Activated T-cell treated with anti-CD3 and anti-CD28 coated beads, Interleukin-2, amount 50 U/mL, for 48 hours (primary cell): ENCODE data around the gene RUFY3.
"Not testable (repeated sequence)": the region's sequence is repeated elsewhere in the genome, so short reads cannot be mapped to it uniquely, and the experiment has no call there.

Experiments used
- DNase-seq, 2 experiments: peaks; one replicate each; pipeline ENCODE4 v3.0.0-alpha.2; 2020

Gene RUFY3

DNA sequence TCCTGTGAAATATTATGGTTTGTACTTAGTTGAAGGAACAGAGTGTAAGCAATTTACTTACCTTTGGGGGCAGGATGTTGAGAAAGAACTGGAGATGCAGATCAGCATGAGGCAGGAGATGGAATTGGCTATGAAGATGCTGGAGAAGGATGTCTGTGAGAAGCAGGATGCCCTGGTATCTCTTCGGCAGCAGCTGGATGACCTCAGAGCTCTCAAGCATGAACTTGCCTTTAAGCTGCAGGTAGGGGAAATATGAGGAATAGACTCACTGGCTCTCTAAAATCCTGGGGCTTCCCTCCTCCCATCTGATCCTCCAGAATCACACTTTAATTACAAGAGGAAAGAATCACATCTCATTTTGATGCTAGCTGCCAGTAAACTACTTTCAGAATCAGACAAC is 67.0 kb downstream of the RUFY3 start:
- DNase-seq, result no peak

DNA sequence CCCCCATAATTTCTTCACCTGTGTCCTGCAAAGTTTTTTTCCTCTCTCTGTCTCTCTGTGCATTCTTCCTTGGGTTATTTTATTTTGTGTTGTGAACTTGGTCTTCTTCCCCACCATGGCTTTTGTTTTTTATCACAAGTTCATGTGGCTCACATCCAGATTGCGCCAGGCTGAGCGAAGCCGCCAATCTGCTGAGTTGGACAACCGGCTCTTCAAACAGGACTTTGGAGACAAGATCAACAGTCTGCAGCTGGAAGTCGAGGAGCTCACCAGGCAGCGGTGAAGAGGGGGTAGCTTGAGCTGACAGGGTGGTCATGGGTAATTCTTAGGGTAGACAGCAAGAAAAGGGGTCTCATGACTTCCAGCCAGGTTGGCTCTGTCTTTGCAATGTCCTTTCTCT is 71.9 kb downstream of the RUFY3 start:
- DNase-seq, result no peak

DNA sequence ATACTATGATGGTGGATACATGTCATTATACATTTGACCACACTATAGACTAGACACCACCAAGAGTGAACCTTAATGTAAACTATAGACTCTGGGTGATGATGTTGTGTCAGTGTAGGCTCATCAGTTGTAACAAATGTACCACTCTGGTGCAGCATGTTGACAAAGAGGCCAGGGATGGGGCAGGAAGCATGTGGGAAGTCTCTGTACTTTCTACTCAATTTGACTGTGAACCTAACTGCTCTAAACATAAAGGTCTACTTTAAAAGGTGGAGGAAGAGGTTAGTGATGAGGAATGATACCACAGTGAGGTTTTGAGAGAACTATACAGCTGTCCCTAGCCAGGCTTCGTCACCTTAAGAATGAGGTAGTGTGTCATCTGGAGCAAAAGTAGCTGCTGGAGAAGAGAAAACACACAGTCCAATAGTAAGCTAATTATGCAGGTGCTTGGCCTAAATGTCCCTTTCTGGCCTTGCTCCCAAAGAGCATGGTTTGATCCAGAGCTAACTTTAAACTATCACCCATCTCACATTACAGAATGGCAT is 79.6 kb downstream of the RUFY3 start:
- DNase-seq, result peak in 1 of 2 experiments; percentile 27

DNA sequence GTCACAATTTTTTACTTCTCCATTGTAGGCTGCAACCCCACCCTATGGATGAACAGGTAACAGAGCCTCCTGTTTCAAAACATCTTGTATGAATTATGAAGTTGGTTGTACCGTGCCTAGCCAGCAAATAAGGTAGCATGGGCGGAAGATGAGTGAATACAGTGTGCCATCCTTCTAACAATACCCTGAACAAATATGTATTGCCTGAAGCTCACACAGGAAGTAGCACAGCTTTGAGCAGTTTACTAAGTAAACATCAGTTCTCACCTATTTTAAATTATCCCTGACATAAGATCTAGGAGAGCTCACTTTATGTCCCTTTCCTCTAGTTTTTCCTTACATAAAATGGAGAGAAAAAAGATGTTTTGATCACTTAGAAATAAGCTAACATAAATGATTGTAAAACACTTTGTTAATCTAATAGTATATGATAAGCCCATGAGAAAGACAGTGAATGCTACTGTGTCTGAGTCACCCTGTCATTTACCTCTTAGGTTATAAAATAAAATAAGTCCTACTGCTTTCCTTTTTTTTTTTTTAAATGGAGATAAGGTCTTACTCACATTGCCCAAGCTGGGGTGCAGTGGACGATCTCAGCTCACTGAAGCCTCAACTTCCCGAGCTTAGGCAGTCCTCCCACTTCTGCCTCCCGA is 81.3 kb downstream of the RUFY3 start:
- no peak for DNase-seq

DNA sequence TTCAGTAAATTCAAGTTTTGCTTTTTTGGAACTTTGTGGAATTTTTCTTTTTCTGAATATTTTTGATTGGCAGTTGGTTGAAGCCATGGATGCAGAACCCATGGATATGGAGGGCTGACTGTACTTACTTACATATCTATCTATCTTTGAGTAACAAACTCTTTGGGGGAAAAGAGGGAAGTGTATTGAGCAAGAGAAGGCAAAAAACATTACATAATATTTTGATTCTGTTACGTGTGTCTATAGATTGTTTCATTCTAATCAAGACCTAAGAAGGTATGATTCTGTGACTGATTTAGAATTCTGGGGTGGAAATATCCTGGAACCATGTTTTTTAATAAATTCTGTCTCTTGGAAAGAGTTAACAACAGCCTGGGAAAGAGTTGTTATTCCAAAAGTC is 86.4 kb downstream of the RUFY3 start:
- no peak for DNase-seq

DNA sequence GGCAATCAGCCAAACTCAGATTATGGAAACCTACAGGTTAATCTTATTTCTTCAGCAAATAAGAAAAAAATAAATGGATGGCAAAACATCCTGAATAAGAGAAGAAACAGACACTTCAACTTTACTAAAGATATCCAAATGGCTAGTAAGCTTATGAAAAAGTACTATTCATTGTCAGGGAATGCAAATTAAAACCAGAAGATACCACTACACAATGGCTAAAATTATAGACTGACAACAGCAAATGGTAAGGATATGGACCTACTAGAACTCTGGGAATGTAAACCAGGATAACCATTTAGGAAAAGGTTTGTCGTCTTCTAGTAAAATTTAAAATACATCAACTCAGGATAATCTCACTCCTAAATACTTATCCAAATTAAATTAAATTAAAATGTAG is 93.6 kb downstream of the RUFY3 start:
- DNase-seq, result no peak

DNA sequence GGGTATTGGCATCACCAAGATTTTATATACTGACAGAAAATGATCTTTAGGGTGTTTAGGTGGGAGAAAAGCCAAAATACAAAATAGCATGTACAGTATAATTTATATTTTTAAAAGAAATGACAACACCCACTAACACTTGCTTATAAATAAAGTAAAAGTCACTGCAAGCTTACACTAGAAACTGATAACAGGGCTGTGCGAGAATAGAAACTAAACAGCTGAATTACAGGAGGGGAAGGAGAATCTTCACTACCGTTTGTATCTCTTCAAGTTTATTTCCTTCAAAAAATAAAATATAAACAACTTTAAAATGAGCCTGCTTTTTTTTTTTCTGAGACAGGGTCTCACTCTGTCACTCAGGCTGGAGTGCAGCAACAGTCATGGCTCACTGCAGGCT is 95.1 kb downstream of the RUFY3 start:
- DNase-seq, result no peak

DNA sequence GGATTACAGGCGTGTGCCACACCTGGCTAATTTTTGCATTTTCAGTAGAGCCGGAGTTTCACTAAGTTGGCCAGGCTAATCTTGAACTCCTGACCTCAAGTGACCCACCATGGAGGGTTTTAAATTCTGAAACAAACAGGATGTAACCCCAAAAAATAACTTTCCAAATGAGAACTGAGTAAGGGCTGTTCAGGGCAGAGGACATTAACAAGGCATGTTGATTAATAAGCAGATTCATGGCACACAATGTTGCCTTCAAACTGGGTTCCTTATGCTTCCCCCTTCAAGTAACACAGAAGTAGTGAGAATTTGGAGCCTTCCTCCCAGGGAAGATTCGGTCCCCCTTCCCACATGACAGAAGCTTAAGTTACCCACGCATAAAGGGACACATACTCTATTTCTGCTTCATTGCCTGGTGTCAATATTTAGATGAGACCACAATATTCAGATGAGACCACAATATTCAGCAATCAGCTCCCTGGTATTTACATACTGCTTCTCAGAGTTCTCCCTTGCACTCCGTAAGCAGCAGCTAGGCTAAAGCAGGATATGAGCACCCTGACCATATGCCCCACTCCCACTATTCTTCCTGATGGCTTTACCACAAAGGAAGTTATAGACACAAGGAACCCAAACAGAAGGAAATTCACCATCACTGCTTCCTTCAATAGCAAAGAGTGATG is 96.5 kb downstream of the RUFY3 start:
- DNase-seq, result no peak

DNA sequence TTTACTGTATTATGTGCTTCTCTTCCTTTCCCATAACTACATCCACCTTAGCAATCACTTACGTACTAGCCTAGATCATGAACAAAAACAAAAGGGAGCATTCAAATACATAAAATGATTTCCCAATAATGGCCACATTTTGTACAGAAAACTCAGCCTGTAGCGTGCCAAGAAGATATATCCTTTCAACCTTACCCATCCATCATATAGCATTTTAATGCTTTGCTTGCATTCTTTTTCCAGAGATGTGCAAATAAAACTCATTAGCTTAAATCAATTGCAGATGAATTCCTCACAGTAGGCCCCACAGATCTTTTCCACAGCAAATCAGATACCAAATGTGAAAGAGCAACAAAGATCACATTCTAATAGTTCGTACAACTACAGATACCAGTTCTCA is 97.2 kb downstream of the RUFY3 start:
- no peak for DNase-seq

DNA sequence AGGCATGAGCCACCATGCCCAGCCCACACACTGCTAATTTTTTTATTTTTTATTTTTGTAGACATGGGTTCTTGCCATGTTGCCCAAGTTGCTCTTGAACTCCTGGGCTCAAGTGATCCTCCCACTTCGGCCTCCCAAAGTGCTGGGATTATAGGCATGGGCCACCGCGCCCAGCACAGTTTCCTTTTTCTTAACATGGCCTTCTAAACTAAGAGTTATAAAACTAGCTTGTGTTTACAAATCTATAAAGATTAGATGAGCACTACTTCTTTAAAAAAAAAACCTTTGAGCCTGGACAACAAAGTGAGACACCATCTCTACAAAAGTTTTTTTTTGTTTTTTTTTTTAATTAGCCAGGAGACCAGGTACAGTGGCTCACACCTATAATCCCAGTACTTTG is 107.3 kb downstream of the RUFY3 start:
- DNase-seq, result no peak

DNA sequence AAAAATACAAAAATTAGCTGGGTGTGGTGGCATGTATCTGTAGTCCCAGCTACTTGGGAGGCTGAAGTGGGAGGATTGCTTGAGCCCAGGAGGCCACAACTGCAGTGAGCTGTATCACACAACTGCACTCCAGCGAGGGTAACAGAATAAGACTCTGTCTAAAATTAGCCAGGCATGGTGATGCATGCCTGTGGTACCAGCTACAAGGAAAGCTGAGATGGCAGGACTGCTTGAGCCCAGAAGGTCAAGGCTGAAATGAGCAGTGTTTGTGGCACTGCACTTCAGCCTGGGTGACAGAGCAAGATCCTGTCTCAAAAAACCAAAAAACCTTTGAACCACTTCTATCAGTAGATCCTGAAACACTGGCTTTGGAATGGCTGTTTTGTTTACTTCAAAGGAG is 107.7 kb downstream of the RUFY3 start:
- DNase-seq, result no peak

DNA sequence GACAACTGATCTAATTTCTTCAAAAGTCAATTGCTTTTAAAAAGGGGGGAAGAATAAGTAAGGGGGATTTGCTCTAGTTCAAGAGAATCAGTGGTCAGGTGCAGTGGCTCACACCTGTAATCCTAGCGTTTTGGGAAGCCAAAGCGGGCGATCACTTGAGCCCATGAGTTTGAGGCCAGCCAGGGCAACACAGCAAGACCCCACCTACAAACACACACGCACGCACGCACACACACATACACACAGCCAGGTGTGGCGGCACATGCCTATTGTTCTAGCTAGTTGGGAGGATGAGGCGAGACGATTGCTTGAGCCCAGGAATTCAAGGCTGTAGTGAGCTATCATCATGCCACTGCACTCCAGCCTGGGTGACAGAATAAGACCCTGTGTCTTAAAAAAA is 108.3 kb downstream of the RUFY3 start:
- no peak for DNase-seq

DNA sequence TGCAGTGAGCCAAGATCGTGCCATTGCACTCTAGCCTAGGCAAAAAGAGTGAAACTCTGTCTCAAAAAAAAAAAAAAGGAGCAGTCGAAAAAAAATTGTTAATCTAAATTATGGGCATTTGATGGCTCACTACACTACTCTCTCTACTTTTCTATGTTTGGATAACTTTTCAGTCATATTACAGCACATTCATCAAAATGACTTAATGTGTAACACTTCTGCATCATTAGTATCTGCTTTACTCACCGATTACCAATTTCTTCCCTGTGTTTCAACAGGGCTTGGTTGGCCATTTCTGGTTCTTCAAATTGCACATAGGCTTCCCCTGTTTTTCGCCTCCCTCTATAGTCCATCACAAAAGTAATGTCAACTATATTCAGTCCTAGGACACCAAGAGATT is 109.5 kb downstream of the RUFY3 start:
- no peak for DNase-seq

DNA sequence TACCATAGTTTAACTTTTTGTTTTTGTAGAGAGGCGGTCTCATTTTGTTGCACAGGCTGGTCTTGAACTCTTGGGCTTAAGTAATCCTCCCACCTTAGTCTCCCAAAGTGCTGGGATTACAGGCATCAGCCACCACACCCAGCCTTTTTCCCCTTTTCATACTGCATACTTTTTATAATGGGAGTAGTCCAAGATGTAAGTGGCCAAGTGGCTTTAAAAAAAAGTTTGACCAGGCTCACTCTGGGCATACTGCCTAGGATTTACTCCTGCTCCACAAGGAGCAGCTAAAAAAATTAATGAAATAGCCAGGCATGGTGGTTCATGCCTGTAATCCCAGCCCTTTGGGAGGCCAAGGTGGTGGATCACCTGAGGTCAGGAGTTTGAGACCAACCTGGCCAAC is 111.9 kb downstream of the RUFY3 start:
- no peak for DNase-seq

DNA sequence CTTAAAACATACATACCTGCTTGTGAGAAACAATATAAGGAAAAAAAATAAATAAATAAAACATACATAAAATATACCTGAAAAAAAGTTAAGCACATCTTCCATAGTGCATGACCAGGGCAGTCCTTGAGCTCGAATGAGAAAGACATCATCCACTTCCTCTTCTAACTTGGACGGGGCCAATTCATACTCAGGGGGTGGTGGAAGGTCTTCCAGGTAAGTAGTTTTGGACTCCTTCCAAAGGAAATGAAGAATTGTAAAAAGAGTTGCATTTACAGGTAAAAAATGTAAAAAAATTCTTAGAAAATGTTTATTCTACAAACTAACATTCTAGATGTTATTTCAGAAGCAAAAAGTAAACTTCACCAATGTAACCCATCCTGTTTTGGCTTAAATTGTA is 114.3 kb downstream of the RUFY3 start:
- no peak for DNase-seq

DNA sequence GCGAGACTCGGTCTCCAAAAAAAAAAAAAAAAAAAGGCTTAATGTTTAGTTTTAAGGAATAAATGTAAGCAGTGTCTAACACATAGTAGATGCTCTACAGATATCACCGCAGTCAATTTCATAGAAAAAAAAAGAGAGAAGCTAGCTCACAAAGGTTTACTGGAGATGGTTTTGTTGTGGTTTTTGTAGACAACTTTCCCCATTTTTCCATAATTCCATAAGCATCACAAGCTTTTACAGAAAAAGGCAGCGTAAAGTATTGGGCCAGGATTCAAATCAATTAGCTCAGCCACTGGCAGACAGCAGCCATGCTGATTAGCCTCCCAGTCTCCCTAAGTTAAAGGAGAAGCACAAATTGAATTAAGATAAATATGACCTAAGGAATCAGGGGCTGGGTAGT is 116.4 kb downstream of the RUFY3 start:
- DNase-seq, result no peak

DNA sequence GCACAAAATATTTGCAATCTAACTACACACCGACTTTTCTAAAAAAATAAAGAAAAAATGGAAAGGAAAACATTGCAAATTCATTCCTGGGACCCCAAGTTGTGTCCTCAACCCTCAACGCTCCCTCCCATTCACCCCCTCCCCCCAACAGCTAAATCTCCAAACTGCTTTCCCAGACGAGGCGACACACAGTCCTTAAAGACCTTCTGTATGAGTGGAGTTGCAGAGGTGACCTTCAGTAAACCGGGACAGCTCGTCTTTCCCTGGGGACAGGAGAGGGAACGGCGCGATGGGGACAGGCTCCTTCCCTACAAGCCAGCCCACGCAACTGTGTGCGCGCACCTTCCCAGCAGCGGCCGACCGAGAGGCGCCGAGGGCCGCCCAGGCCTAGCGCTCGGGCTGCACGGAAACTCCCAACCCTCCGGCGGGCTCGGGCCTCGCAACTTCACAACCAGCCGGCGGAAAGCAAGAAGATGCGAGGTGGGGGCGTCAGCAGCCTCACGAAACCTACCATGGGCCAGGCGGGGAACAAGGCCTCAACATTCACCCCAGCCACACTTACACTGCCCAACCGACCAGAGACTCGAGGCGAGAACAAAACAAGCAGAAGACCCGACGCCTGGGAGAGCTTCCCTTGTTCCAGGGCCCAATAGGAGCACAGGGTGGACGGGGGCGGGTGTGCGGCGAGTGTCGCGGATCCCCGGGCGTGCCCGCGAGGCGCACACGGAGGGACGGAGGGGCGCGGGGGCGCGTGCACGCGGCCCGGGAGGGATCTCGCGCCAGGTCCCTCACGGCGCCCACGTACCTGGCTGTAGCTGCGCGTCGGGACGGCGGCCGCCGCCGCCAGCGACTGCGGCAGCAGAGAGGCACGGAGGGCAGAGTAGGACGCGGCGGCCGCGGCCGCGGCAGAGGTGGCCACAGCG is 117.2 kb downstream of the RUFY3 start:
- DNase-seq, result peak; percentile 73 to 78

DNA sequence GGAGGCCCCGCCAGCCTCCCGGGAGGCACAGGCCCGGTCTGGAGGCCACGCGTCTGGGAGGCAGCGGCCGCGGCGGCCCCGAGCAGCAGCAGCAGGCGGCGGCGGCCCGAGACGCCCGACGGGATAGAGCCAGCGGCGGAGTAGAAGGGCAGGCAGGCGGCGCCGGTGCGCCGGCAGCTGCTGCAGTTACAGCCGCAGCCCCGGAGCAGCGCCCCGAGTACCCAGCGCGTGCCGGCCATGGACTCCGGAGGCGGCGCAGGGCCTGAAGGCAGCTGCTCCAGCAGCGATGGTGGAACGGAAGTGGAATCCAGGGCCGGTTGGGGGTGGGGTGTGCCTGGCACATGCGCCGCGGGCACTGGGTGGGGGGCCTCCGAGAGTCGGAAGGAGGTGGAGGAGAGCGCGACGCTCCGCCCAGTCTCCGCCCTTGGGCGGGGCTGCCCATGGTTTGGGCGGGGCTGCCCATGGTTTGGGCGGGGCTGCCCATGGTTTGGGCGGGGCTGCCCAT is 117.9 kb downstream of the RUFY3 start, which contains the start of gene GRSF1:
Gene GRSF1 (minus strand): TSS at position 302 of the 505 bp plus-strand sequence. CDS start 63 bp downstream, at position 239.
- peak; percentile 92 to 94 for DNase-seq

DNA sequence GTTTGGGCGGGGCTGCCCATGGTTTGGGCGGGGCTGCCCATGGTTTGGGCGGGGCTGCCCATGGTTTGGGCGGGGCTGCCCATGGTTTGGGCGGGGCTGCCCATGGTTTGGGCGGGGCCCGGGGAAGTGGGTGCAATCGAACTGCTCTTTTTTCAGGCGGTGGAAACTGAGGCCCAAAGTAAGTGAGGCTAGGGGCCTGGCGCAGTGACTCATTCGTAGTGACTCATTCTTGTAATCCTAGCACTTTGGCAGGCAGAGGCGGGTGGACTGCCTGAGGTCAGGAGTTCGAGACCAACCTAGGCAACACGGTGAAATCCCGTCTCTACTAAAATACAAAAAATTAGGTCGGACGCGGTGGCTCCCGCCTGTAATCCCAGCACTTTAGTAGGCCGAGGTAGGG is 118.4 kb downstream of the RUFY3 start:
- peak; percentile 78 to 82 for DNase-seq

DNA sequence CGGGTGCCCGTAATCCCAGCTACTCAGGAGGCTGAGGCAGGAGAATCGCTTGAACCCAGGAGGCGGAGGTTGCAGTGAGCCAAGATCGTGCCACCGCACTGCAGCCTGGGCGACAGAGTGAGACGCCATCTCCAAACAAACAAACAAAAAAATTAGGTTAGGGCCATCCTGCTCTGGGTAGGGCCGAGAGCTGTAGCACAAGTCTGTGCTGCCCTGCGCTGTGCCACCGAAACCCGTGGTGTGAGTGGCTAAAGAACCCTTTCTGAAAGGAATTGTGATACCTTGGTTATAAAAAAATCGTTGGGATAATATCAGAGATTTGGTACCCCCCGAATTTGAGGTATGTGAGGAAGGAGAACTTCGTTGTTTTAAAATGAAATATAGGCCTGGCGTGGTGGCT is 118.9 kb downstream of the RUFY3 start:
- not testable (repeated sequence) for DNase-seq

DNA sequence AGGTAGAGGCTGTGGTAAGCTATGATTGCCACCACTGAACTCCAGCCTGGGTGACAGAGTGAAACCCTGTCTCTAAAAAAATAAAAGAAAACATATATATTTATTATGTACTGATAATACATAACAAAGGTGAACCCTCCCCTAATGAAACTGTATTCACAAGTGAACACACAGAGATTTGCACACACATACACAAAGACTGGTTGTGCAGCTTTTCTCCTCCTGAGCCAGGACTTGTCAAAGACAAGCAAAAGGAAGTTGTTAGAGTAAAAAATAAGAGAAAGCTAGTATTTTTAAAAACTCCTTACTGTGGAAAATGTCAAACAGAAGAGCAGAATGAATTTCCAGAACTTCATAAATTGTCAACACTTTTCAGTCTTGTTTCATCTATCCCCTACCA is 119.4 kb downstream of the RUFY3 start:
- DNase-seq, result no peak

DNA sequence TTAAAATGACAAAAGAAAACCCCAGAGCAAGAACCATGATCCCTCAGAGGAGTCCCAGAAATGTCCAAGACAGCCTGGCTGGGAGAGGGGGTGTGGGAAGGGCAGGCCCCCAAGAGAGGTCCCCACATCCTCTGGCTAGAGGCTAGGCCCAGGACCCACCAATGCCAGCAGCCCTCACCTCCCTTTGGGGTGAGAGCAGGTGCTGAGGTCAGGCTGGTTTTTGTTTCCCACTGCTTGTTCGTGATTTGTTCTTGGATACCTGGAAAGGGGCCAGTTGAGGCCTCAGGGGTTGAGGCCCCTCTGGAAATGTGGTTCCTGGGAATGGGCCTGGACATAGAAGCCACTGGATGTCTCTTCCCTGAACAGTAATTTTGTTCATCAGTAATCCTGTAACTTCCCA is 120.2 kb downstream of the RUFY3 start:
- no peak for DNase-seq

DNA sequence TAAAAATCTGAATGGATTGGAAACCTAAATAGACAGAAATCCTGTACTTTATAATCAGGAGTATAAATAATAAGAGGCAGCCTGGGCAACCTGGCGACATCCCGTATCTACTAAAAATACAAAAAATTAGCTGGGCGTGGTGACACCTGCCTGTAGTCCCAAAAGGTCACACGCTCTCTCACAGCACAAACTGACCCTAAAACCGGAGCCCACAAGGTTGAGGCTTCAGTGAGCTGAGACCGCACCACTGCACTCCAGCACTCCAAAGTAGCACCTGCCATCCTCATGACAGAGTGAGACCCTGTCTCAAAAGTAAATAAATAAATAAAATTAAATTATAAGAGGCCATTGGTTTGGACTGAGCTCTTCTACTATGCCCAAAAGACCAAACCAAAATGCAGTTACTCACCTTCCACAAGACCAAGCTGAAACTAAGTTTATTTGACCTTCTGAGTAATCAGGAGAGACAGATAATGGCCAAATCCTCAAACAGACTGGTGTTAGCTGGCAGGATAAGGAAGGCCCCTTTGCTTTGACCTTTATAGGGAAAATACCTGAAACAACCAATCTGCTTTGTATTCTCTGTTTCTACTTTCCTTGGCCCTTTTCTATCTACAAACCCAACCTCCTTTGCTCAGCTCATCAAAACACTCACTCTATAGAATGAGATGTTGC is 121.1 kb downstream of the RUFY3 start:
- no peak for DNase-seq
